Measurements from ENCODE around the gene NBPF26.
"Not testable (repeated sequence)": the region's sequence is repeated elsewhere in the genome, so short reads cannot be mapped to it uniquely, and the experiment has no call there.

Gene NBPF26

GRCh38 chr1:120858144-120858543 is 134.4 kb downstream of the NBPF26 start:
- DNase-seq (ENCODE audit: low read depth) = not testable (repeated sequence)

GRCh38 chr1:120859615-120860234 is 136.0 kb downstream of the NBPF26 start:
- DNase-seq (ENCODE audit: low read depth) = not testable (repeated sequence)

- not testable (repeated sequence) for DNase-seq (ENCODE audit: low read depth)
Observed at GRCh38 chr1:120878206-120878605, 154.5 kb downstream of the NBPF26 start.

DNA sequence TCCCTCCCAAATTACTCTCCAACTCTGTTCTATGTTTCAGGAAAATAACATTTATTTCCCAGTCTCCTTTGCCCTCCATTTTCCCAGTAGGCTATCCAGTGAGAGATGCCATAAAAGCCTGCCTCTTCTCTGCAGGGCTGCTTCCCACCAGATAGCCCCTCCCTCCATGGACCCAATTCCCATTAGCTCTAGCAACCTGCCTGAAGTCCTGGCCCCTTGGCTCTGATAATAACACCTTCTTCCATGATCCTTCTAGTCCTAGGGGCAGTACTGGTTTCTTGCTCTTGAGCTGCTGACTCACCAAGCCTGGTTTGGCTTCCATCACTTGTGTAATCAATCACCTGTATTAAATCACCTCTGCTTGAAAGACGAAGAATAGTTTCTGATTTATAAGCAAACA is 156.3 kb downstream of the NBPF26 start:
- not testable (repeated sequence) for DNase-seq (ENCODE audit: low read depth)

DNA sequence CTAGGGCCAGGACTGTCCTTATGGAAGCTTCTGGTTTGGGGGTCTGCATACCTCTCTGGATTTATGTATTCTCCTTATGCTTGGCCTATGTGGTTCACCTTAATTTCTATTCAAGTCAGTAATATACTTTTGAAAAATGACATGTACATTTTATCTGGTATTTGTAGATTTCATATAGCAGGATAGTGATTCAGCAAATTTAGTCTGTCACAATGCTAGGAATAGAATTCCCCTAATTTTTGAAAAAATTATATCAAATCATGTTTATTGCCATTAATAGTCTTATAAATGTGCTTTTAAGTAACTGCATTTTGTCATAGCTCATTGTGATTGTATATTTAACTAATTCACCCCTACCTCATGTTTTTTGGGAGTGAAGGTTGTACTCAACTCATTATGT is 158.2 kb downstream of the NBPF26 start:
- DNase-seq (ENCODE audit: low read depth) = not testable (repeated sequence)

Data from HS-27A (cell line).